GM12875 (cell line): ENCODE data around the gene ANKH.

ENCODE experiments used
- H3K4me3 ChIP-seq: one replicate; pipeline ENCODE4 v1.5.1; 2011; ENCODE audit warnings: low read depth, low read length, control low read depth
- TF ChIP-seq, protein P1 (sequence below): IDR thresholded peaks from 2 replicates; pipeline ENCODE4 v1.5.1; 2011; ENCODE audit warnings: low read depth, mild to moderate bottlenecking, control low read depth, inconsistent platforms, low read length, moderate library complexity, borderline replicate concordance; ENCODE audit not compliant: insufficient read depth

Gene ANKH

DNA sequence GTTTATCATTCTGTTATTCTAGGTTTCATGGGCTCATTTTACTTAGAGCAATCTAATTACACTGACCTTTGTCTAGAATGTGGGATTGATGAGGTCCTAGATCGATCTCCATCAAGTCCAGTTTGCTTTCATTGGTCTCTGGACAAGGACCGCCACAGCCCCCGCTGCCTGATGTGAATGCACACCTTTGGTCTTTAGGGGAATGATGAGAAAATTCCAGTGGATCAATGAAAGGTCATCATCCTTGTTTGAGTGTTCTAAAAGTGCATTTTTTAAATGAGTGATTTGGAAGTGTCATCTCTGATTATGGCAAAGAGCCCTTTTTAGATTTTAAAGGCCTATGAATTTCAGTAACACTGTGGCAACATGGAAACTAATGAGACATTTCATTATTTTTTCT, 2.2 kb upstream of the ANKH start:
- TF ChIP-seq, protein P1, sequence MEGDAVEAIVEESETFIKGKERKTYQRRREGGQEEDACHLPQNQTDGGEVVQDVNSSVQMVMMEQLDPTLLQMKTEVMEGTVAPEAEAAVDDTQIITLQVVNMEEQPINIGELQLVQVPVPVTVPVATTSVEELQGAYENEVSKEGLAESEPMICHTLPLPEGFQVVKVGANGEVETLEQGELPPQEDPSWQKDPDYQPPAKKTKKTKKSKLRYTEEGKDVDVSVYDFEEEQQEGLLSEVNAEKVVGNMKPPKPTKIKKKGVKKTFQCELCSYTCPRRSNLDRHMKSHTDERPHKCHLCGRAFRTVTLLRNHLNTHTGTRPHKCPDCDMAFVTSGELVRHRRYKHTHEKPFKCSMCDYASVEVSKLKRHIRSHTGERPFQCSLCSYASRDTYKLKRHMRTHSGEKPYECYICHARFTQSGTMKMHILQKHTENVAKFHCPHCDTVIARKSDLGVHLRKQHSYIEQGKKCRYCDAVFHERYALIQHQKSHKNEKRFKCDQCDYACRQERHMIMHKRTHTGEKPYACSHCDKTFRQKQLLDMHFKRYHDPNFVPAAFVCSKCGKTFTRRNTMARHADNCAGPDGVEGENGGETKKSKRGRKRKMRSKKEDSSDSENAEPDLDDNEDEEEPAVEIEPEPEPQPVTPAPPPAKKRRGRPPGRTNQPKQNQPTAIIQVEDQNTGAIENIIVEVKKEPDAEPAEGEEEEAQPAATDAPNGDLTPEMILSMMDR = no peak
- no peak overlapping the region for H3K4me3 ChIP-seq

GRCh38 chr5:14873093-14873492, 1.5 kb upstream of the ANKH start:
- TF ChIP-seq, protein P1 = no peak
- no peak overlapping the region for H3K4me3 ChIP-seq

DNA sequence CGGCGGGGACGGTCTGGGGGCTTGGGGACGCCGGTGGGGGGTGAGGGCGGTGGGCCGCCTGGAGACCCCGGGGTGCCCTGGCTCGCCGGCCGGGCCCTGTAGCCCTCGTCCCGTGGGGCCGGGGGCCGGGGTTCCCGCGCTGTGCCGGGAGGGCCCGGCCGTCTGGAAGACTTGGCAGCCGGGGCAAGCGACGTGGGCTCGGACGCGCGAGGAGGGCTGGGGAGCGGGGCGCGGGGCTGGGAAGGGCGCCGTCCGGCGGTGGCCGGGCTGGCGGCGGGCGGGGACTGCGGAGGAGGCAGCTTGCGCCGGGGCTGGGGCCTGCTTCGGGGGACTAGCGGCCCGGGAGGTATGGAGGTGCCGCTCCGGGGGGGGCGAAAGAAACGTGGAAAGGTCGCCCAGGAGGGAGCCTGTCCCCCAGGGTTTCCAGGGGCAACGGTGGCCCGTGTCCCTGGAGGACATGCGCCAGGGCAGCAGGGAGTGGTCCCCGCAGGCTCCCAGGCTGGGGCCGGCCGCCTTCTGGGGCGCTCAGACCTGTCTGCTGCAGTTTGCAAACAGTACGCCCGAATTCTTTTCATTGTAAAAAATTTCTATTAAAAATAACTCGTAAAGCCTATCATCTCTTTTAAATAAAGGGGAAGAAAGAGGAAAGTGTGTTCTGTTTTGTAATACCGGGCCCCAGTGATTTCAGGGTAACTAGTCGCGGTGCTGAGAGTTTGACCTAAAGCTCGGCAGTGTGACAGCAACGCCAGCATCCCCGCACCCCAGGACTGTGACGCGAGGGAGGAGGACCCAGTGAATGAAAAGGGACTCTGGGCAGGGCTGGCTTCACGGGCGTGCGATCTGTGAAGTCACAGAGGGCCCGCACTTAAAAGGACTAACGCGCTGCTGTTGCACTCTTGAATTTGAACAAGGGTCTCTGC, 752 bp upstream of the ANKH start:
- TF ChIP-seq, protein P1 = 0 out of 2 replicates have a peak, but pooled peaks have one; percentile 16
- H3K4me3 ChIP-seq = peak overlapping the region; percentile 71

DNA sequence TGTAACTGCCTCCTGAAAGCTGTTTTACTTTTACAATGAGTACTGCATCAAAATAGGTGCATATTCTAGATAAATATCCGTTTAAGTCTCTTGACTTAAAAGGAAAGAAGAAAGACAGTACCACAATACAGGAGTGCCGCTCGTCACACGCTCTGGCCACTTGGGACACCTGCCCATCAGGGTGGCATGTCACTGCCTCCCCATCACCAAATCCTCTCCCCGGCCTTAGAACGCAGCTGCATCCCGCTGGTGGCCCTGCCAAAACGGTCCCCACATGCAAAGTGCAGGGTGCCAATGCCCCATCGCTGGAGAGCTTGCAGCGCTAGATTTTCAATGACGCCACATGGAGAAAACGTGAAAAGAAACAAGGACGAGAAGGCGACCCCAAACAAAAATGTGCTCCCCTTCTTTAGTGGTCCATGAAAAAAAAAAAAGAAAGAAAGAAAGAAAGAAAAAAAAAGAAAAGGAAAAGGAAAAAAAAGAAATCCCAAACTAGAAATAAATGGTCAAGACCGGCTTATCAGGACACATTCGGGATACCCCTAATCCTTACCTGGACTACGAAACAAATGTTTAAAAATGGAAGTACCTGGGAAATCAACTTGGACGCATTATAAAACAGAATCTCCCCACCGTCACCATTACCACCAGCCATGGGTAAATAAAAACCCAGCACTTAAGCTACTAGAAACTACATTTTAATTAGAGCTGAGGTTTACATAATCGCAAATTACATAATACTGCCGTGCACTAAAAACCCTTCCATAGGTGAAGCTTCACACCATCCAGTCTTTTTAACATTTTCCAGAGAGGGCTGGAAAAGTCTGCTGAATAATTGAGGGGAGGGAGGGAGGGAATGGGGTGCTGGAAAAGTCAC, 1.0 kb downstream of the ANKH start:
- TF ChIP-seq, protein P1 = peak; percentile 34; the same call in 1 of the 2 replicates
- peak overlapping the region; percentile 49 for H3K4me3 ChIP-seq

GRCh38 chr5:14869668-14870164, 1.9 kb downstream of the ANKH start:
- peak overlapping the region; percentile 49 for H3K4me3 ChIP-seq
- TF ChIP-seq, protein P1 = no peak

DNA sequence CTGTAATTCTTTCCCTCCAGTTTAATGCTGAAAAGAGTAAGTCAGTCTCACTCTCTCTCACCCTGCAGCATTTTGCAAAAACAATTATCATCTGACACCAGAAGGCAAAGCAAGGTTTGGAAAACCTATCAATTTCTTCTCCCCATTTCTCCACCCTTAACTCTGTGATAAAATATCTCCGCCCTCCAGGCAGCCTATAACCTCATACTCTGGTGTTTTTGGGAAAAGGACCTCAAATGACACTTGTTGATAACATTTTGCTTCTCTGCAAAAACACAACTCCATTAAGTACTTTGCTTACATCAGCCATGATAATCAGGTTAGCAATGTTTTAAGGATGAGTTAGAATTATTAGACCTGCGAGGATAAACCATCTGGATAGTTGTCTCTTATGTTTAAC, 2.3 kb downstream of the ANKH start:
- TF ChIP-seq, protein P1 = no peak

GRCh38 chr5:14868771-14869170, 2.8 kb downstream of the ANKH start:
- H3K4me3 ChIP-seq = no peak overlapping the region
- TF ChIP-seq, protein P1 = no peak

More for the DNA sequence above, 2.3 kb downstream of the ANKH start:
- no peak overlapping the region for H3K4me3 ChIP-seq
